Measurements from ENCODE around the gene IQCE. TPM values are rescaled to one million over a fixed set of nuclear protein-coding genes. Genes with fewer than 3 reads are reported as not detected.

IQCE gene
- total RNA-seq, 1 experiment from 2014 or later = 21.4 TPM

- TF ChIP-seq CTCF (IDR thresholded peaks at IDR 0.05 in 2 of 3, conservative IDR thresholded peaks at IDR 0.05 in 1 of 3; ENCODE audit: borderline replicate concordance in 1 of 3, insufficient read depth in 1 of 3, low read depth in 2 of 3, low read length in 2 of 3) = no peak
- no peak for TF ChIP-seq SP1 (IDR thresholded peaks at IDR 0.05; ENCODE audit: low read depth)
- TF ChIP-seq EZH2 (IDR thresholded peaks at IDR 0.05) = no peak
- no peak for TF ChIP-seq SRF (IDR thresholded peaks at IDR 0.05; ENCODE audit: low read depth)
- no peak for TF ChIP-seq ATF3 (IDR thresholded peaks at IDR 0.05)
Measured at GRCh38 chr7:2542011-2542915, 16.5 kb upstream of the IQCE start (continued).

GRCh38 chr7:2542916-2543871, 15.6 kb upstream of the IQCE start:
- POLR2A ChIA-PET = no interaction called here
- Histone ChIP-seq H3K36me3 (ENCODE audit: control insufficient read depth in 1 of 2, insufficient read depth in 2 of 2, low read length in 2 of 2) (peaks cover 24 to 34% of the 10 kb centered on the region in 2 experiments), H3K4me3 (replicated peaks in 1 of 2; ENCODE audit: low read depth in 1 of 2, low read length in 2 of 2) (no peak overlapping the region), H3K27ac (ENCODE audit: low read depth, low read length) (no peak overlapping the region), H2AFZ (ENCODE audit: low read depth, low read length, poor library complexity, severe bottlenecking) (no peak overlapping the region), H3K27me3 (ENCODE audit: insufficient read depth, low read length) (no peaks in the 10 kb centered on the region), H3K79me2 (ENCODE audit: insufficient read depth, low read length) (no peaks in the 10 kb centered on the region), H3K9me3 (ENCODE audit: control insufficient read depth in 1 of 2, insufficient read depth in 1 of 2, low read depth in 1 of 2, low read length in 2 of 2) (no peaks in the 10 kb centered on the region), H4K20me1 (ENCODE audit: insufficient read depth) (no peaks in the 10 kb centered on the region), H3K9ac (ENCODE audit: low read length) (no peak overlapping the region), H3K9me2 (ENCODE audit: insufficient read depth) (no peaks in the 10 kb centered on the region), H3K4me2 (ENCODE audit: low read length) (no peak overlapping the region), H3K4me1 (ENCODE audit: control insufficient read depth in 1 of 2, insufficient read depth in 2 of 2, low read length in 2 of 2) (no peaks in the 10 kb centered on the region)
- CTCF ChIA-PET = no interaction called here
- RAD21 ChIA-PET (ENCODE audit: low non-redundant PET in 1 of 2, low total read pairs in 2 of 2, uncharacterized antibody in 2 of 2, unreplicated experiment in 2 of 2) = no interaction called here
- intact Hi-C loops (cut with micrococcal nuclease) = no loop called here
- ATAC-seq (no peak), DNase-seq (ENCODE audit: low read depth, low spot score) (no peak)
- no TSS peak for BruUV-seq (replicated peaks)
- no peak for TF ChIP-seq ZBTB33 (IDR thresholded peaks at IDR 0.05; ENCODE audit: extremely low read depth, insufficient replicate concordance, low read length)
- no peak for TF ChIP-seq FOSL1 (IDR thresholded peaks at IDR 0.05; ENCODE audit: low read depth)
- TF ChIP-seq TCF7L2 (IDR thresholded peaks at IDR 0.05; ENCODE audit: borderline replicate concordance, extremely low read depth, insufficient read depth, insufficient read length) = no peak
- no peak for TF ChIP-seq ATF3 (IDR thresholded peaks at IDR 0.05)
- TF ChIP-seq JUND (IDR thresholded peaks at IDR 0.05) = no peak
- TF ChIP-seq SIN3A (IDR thresholded peaks at IDR 0.05; ENCODE audit: low read depth) = no peak
- TF ChIP-seq RAD21 (IDR thresholded peaks at IDR 0.05; ENCODE audit: low read depth) = no peak
- TF ChIP-seq CTCF (IDR thresholded peaks at IDR 0.05 in 2 of 3, conservative IDR thresholded peaks at IDR 0.05 in 1 of 3; ENCODE audit: borderline replicate concordance in 1 of 3, insufficient read depth in 1 of 3, low read depth in 2 of 3, low read length in 2 of 3) = no peak
- no peak for TF ChIP-seq CEBPB (IDR thresholded peaks at IDR 0.05; ENCODE audit: low read depth)
- no peak for TF ChIP-seq POLR2AphosphoS5 (IDR thresholded peaks at IDR 0.05; ENCODE audit: low read depth, low read length)
